Gastrocnemius medialis (tissue), 4 donors: Measurements from ENCODE around the gene ARL5C.

ENCODE experiments used
- POLR2A ChIP-seq, 2 donors: fragments of 450-650 bp; IDR thresholded peaks; one replicate each; pipeline ENCODE4 v1.6.1; 2017; ENCODE audit warnings: antibody characterized with exemption in 2 of 2, mild to moderate bottlenecking in 2 of 2, moderate library complexity in 2 of 2
- TF ChIP-seq, protein P1 (sequence below), 5 experiments: fragments of 450-650 bp in 3 of 5; fragments of 200-600 bp in 2 of 5; sonication (generic) in 2 of 5; IDR thresholded peaks in 4 of 5; conservative IDR thresholded peaks in 1 of 5; 1 replicate in 4 of 5; 2 replicates in 1 of 5; pipeline ENCODE4 v1.5.1; 2016 to 2019; ENCODE audit warnings: antibody characterized with exemption in 5 of 5, mild to moderate bottlenecking in 3 of 5, moderate library complexity in 3 of 5

DNA sequence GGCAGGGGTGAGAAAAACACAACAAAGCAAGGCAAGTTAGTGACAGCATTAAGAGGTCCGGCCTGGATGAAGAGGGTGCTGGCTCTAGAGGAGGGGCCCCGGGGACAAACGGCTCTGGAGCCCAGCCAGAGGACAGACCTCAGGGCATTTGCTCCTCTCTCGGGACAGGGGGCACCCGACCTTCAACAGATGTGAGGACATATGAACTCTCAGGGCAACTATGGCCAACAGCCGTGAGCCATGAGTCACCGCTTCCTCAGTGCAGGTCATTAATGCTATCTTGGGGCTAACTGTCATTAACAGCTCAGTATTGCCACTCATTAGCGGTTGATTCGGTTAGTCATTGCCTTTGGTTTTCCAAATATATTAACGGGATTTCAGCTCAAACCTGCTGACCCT is 9.7 kb upstream of the ARL5C start:
- TF ChIP-seq, protein P1, sequence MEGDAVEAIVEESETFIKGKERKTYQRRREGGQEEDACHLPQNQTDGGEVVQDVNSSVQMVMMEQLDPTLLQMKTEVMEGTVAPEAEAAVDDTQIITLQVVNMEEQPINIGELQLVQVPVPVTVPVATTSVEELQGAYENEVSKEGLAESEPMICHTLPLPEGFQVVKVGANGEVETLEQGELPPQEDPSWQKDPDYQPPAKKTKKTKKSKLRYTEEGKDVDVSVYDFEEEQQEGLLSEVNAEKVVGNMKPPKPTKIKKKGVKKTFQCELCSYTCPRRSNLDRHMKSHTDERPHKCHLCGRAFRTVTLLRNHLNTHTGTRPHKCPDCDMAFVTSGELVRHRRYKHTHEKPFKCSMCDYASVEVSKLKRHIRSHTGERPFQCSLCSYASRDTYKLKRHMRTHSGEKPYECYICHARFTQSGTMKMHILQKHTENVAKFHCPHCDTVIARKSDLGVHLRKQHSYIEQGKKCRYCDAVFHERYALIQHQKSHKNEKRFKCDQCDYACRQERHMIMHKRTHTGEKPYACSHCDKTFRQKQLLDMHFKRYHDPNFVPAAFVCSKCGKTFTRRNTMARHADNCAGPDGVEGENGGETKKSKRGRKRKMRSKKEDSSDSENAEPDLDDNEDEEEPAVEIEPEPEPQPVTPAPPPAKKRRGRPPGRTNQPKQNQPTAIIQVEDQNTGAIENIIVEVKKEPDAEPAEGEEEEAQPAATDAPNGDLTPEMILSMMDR (IDR thresholded peaks at IDR 0.05 in 4 of 5, conservative IDR thresholded peaks at IDR 0.05 in 1 of 5): no peak
- no peak for TF ChIP-seq POLR2A (IDR thresholded peaks at IDR 0.05)
